Measurements from ENCODE around the gene BAD.

BAD gene

DNA sequence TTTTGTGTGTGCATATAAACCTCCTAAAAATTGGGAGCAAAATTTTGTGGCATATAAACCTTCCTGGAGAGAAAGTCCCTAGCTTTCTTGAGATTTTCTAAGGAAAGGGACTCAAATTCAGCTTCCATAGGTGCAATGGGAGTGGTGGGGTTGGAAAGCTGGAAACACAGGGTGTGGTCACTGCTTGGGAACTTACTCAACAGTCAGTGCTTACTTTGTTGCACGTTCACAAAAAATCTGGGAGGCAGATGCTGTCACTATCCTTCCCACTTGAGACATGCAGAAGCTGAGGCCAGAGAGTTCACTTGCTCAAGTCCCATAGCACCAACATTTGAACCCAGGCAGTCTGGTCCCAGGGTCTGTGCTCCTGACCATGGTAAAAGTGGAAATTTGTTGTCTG, 11.8 kb upstream of the BAD start:
- no peak for DNase-seq

DNA sequence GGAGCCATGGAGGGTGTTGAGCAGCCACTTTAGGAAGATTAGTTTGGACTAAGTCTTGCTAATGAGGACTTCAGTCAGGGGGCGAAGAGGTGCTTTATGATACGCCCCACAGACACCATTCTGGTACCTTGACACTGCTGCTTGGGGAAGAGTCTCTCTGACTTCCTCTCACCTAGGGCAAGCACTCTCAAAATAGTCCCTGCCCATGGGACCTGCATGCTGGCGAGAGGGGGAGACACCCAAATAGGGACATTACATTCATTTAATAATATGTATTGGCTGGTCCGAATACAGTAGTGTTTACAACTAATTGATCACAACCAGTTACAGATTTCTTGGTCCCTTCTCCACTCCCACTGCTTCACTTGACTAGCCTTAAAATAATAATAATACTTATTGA, 11.3 kb upstream of the BAD start:
- DNase-seq, result no peak

DNA sequence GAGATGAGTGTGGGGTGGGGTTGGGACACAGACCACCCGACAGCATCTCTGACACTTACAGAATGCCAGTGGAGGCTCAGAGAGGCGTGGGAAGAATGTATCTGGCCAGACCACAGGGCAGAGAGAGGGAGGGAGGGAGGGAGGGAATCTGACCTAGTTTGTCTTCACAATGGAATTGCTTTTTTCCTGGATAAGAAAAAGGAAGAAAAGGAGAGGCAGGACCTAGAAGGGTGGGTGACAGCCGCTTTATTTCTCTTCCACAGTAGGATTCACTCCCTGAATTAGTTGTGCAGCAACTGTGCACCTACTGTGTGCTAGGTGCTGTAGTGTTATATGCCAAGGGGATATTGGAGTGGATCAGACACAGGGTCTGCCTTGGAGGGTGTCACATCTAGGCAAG, 10.3 kb upstream of the BAD start:
- DNase-seq, result no peak

DNA sequence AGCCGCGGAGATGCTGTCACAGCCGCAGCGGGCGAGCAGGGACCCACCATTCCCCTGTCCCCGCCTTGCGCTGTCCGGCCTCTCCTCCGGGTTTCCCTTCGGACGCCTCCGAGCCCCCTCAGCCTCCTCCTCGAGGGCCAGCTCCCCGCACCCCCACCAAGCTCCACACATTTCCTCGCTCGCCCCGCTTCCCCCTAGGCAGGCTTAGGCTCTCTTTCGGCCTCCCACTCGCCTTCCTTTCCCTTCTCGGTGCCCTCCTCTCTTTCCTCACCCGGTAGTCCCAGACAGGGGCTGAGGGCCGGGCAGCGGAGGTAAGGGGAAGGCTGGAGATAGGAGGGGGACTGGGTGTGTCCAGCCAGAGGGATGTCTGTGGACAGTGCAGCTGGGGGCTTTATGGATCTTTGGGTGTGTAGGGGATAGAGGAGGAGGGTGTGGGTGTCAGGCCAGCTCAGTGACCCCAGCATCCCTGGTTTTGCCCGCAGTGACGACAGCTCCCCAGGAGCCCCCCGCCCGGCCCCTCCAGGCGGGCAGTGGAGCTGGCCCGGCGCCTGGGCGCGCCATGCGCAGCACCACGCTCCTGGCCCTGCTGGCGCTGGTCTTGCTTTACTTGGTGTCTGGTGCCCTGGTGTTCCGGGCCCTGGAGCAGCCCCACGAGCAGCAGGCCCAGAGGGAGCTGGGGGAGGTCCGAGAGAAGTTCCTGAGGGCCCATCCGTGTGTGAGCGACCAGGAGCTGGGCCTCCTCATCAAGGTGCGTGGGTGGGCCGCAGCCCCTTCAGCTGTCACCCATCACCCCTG, 8.2 kb upstream of the BAD start:
- no peak for DNase-seq

DNA sequence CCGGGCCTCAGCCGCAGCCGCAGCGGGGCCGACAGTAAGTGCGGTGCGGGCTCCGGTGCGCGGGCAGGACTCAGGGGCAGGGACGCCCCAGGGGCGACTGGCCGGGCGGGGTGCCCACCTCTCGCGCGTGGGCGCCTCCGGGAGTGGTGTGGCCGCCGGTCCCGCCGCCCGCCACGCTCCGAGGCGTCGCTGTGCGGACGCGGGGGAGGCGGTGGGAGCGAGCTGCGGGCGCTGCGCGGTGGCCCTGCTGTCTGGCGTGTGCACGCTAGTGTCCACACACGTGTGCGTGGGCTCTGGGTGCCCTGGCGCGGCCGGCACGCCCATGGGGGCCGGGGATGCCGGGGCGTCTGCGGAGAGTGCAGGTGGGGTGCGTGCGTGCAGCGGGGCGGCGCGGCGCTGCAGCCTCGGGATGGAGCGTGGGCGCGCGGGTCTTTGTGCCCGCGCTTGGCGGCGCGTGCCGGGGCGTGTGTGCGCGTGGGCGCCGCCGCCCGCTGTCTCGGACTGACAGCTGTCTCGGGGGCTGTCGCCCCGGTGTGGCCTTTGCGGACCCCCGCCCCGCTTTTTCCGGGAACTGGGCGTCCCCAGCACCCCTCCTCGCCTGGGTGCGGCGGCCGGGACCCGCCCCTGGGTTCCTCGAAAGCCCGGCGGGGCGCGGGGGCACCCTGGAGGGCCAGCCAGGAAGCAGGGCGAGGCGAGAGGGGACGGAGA, 7.4 kb upstream of the BAD start:
- DNase-seq, result no peak

DNA sequence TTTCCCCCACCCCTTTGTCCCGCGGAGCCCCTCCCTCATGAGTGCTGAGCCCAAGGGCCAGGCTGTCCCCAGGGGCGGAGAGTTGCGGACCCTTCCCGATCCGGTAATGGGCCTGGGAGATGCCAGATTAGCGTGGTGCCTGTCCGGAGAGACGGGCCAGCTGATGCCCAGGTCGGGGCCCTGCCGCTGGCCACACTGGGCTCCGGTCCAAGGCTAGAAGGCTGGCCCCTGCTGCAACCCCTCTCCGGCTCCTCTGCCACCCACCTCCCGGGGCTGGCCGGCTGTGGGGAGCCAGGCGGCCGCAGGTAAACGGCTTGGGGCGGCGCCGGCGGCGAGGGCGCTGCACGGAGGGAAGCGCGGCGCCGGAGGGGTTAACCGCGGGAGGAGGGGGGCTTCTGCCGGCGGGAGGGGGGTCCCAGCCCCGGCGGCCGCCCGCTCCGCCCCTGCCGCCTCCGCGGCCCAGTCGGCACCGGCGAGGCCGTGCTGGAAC, 6.8 kb upstream of the BAD start, which contains the start of gene KCNK4:
KCNK4 (plus strand) TSS at position 41 of the 490 bp plus-strand sequence. CDS start 1,717 bp downstream, outside the sequence.
- no peak for DNase-seq

DNA sequence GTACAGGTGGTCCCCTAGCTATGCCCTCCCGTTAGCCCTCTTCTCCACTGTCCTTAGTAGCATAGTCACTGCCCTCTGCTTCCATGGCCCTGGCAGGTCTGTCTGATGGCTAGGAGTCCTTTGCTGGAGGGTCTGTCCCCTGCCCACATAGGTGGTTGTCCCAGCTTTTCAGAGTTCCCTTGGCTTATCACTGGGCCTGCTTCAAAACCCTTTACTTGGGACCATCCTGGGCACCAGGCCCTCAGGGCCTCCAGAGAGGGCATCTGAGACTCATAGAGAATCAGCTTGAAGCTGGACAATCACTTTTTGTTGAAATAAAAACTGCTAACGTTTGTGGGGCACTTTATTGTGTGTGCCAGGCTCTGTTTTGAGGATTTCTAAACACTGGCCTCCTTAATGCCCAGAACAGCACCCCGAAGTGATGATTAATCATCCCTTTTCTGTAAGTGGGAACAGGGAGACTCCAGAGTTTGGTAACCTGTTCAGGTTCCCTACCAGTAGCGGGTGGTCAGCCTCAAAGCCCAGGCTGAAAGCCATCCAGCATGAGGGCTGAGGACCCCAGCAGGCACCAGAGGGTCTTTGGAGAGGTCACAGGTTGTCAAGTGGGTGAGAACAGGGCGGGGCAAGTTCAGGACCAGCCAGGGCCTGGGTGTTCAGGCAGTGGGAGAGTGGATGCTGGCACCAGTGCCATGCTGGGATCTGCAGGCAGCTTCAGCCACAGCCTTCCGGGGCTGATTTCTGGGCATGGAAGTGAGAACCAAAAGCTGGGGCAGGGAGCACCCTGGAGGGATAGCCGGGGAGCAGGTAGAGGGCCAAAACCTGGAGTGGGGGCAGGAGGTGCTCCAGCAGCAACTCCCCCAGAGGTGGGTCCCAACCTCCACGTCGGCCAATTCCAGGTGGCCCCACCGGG, 6.1 kb upstream of the BAD start:
- DNase-seq, result no peak

DNA sequence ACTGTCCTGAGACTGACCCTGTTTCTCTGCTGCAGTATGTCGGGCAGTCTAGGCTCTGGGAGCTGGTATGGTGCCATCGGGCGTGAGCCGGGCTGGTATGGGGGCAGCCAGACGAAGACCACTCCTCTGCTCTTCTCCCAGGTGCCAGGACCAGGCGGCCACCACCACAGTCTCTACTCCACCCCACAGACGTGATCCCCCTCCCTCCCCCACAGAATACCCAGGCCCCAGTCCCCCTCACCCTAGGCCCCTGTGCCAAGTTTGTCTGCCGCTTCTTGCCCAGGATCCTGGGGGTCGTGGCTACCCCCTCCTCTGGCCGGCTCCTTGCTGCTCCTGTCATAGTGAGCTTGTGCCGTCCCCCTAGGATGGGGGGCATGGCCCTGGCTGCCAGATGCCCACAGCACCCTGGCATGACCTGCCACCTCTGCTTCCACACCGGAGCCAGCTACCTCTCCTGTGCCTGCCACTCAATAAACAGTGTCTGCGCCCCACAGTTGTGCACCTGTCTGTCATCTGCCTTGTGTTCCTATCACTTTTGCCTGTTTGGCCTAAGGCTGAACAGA, 4.6 kb upstream of the BAD start:
- no peak for DNase-seq

DNA sequence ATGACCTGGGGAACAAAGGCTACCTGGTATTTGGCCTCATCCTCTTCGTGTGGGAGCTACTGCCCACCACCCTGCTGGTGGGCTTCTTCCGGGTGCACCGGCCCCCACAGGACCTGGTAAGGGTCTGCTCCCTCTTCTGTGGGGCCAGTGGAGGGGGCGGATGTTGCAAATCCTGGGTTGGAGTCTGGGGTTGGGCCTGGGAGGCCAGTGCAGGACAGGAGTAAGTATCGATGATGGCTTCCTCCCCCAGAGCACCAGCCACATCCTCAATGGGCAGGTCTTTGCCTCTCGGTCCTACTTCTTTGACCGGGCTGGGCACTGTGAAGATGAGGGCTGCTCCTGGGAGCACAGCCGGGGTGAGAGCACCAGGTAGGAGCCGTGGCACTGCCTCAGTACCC, 3.9 kb upstream of the BAD start:
- no peak for DNase-seq

DNA sequence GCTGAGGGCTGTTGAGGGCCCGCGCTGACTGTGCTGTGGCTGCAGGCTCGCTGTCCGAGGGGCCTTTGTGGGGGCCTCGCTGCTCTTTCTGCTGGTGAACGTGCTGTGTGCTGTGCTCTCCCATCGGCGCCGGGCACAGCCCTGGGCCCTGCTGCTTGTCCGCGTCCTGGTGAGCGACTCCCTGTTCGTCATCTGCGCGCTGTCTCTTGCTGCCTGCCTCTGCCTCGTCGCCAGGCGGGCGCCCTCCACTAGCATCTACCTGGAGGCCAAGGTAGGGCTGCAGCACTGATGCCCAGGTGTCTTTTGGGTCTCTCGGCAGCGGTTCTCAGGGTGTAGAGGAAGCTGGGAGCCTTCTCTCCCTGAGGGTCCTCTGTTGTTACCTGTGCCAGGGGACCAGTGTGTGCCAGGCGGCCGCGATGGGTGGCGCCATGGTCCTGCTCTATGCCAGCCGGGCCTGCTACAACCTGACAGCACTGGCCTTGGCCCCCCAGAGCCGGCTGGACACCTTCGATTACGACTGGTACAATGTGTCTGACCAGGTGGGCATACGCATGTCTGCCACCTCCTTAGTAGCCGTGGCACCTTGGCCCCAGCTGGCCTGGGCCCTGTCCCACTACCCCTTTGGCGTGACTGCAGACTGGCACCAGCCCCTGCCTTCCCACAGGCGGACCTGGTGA, 3.3 kb upstream of the BAD start:
- DNase-seq, result no peak

DNA sequence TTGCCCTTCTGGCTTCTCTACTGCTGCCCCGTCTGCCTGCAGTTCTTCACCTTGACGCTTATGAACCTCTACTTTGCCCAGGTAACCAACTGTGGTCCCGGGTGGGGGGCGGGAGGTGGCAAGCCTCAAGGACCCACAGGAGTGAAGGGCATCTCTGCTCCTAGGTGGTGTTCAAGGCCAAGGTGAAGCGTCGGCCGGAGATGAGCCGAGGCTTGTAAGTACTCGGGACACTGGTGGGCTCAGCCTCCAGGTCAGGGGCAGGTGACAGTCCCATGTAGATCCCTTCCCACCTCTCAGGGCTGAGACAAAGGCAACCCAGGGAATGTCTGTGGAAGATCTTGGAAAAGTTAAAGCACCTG, 2.3 kb upstream of the BAD start:
- DNase-seq, result no peak

DNA sequence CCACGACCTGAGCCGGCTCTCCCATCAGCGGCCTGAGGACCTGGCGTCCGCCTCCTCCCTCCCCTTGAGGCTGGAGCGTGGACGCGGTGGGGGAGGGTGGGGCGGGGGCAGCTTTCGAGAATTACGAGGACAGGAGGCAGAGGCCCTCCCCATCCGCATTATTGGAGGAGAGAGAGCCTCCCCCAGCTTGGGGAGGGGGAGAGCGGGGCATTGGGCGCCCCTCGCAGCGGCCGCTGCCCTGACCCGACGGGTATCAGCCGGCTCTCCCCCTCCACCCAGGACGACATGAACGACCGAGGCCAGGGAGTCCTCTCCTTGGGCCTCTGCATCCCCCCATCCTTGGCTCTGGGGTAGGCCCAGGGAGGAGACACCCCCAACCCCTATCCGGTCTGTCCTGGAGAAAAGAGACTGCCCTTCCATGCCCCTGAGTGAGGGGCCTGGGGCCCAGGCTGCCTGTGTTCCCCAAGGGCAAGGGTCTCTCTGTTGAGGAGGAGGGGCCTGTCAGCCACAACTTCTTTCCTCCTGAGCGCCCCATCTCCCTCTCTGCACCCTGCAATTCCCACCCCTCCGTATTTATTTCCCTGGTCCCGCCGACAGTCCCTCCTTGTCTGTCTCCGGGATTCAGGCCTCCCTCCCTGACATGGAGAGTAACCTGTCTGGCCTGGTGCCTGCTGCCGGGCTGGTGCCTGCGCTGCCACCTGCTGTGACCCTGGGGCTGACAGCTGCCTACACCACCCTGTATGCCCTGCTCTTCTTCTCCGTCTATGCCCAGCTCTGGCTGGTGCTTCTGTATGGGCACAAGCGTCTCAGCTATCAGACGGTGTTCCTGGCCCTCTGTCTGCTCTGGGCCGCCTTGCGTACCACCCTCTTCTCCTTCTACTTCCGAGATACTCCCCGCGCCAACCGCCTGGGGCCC, 1.7 kb upstream of the BAD start:
- DNase-seq, result peak; percentile 33

DNA sequence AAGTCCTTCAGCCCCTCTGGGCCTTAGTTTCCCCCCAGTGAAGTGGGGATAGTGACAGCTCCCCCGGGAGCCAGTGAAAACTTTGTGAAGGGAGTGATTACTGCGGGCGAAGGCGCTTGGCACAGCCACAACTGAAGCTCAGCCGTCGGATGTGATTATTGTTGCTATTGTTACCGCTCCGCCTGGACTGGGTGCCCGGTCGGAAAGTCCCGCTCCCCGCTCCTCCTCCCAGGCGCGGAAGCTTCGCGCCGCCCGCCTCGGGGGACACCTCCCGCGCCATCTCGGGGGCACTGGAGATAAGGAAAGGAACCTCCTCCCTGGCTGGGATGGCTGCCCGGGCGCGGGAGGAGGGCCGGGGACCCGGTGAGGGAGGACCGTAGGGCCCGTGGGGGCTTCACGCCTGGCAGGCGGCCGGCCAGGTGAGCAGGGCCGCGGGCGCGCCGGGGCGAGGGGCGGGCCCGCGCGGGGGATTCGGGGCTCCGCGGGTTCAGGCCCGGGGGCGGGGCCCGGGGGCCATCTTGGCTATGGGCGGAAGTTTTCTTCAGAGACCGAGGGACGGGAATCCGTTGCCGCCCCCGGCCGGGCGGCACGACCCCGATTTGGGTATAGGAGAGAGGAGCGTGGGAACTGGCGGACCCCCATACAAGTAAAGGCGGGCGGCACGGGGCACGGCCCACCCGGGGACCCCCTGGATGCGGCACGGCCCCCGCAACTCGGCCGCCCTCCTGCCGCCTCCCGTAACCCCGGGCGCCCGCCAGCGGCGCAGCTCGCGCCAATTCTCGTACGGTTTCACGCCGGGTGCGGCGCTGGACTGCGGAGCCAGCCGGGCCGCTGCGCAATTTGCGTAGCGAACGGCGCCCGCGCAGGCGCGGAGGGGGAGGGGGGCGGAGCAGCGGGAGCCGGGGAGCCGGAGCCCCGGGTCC, 758 bp upstream of the BAD start, which contains the start of gene GPR137:
GPR137 (plus strand) TSS at position 887 of the 923 bp plus-strand sequence. CDS start 677 bp downstream, outside the sequence.
- peak; percentile 92 for DNase-seq

DNA sequence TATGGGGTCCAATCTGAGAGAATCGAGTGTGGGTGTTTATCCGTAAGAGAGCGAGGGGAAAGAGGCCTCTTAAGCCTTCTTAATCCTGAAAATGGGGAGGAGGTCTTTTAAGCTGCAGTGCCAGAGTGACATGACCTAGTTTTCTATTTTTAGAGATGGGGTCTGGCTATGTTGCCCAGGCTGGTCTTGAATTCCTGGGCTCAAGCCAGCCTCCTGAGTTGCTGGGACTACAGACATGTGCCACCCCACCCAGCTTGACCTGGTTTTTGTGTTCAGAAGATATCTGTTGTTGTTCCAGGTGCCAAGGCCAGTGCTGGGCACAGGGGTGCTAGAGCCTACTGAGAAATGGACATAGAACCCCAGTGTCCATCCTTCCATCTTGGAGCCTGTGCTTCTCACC, 1.4 kb downstream of the BAD start:
- no peak for DNase-seq

DNA sequence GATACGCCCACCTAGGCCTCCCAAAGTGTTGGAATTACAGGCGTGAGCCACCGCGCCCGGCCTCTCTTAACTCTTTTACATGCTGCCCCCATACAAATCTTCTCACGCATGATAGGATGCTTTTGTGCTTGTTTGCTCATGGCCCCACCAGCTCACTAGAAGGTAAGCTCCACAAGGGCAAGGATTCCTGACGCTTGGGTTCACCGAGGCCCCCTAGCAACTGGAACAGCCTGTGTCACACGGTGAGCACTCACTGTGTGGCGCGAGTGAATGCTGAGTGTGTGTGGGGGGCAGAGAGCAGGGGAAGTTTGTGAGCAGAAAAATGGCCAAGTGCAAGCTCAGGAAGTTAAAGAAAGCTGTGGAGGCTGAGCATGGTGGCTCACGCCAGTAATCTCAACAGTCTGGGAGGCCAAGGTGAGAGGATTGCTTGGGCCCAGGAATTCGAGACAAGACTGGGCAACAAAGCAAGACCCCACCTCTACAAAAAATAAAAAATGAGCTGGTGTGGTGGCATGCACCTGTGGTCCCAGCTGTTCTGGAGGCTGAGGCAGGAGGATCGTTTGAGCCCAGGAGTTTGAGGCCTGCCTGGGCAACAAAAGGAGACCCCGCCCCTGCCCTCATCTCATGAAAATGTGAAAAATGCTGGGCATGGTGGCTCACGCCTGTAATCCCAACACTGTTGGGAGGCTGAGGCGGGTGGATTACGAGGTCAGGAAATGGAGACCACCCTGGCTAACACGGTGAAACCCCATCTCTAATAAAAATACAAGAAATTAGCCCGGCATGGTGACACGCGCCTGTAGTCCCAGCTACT, 2.3 kb downstream of the BAD start:
- no peak for DNase-seq

DNA sequence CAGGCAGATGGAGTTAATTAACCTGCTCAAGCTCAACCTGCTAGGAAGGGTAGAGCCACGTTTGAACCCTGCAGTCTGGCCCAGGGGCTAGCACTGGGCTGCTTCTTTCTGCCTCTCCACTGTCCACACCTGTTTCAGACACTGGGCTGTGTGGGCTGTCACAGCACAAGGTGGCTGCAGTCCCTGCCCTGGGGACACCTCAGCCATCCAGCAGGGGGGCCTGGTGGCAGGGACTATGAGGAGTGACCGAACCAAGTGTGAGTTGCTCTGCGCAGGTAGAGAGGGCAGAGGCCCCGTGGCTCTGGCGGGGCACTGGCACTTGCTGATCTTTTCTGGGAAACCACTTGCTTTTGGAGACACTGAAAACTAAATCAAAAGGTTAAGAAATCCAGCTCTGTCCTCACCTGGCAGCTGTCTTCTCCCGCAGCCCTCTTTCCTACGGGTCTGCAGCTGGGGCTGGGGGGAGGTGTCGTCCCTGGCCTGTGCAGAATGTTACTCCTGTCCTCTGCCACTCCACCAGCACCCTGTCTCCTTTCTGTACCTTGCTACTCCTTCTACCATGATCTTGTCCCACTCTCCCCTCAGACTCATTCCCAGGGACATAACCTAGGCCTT, 5.8 kb downstream of the BAD start:
- no peak for DNase-seq

DNA sequence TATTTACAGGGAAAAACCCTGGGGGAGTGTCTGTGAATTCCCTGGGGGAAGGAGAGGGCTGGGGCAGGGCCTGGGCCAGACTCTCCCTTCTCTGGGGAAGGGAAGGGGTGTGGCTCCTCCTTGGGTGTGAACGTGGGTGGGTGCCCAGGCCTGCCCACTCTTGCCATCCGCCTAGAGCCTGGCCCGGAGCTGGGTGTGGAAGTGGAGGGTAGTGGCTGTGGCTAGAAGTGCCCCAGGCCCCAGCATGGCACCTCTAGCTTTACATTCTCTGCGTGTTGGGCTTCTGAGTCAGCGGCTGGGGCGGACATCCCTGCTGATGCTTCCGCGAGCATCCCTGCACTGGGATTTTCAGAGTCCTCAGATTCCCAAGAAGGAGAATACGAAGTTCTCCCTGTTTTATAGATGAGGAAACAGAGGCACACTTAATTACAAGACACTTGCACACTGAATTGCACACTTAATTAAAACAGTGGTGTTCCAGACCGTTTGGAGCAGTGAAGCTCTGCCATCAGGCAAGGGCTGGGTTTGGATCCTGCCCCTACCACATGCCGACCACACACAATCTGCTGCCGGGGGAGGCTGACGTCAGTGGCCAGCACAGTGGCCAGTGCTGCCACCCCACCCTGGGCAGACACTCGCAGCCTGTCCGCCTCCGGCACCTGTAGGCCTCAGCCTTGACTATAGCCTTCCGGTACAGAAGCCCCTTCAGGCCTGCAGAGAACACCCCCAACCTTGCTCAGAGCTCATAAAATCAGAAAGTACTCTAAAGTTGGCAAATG, 7.6 kb downstream of the BAD start:
- DNase-seq, result no peak

DNA sequence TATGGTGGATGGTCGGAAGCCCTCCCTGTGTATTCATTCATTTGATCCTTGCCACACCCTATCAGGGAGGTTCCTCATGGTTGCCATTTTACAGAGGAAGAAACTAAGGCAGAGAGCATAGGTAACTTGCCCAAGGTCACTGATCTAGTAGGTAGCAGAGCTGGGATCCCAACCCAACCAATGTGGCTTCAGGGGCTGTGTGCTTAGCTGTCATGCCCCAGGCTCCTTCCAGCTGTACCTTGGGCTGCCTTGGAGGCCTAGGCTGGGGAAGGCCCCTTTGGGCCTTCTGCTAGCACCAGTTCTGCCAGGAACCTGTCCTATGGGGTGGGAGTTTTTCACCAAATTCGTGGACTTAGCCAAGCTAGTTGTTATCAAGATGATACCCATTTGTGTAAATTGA, 8.6 kb downstream of the BAD start:
- no peak for DNase-seq
